GM10266 (cell line): ENCODE data around the gene ASPDH.

ENCODE experiments used
- DNase-seq: peaks from one replicate; pipeline ENCODE4 v3.0.0; 2012; ENCODE audit errors: extremely low spot score
- CTCF ChIP-seq: IDR thresholded peaks from 2 replicates; pipeline ENCODE4 v1.5.1; 2012; ENCODE audit warnings: mild to moderate bottlenecking, low read depth; ENCODE audit not compliant: control insufficient read depth, insufficient read depth; ENCODE audit errors: missing control alignments

The ASPDH gene

GRCh38 chr19:50518091-50519005 is 4.6 kb upstream of the ASPDH start:
- no peak for DNase-seq
- no peak for TF ChIP-seq CTCF

GRCh38 chr19:50517704-50518075 is 4.0 kb upstream of the ASPDH start:
- no peak for TF ChIP-seq CTCF
- DNase-seq, result no peak

GRCh38 chr19:50516964-50517703 is 3.4 kb upstream of the ASPDH start:
- DNase-seq, result peak; percentile 56
- TF ChIP-seq CTCF, result no peak

GRCh38 chr19:50516456-50516855 is 2.7 kb upstream of the ASPDH start:
- no peak for TF ChIP-seq CTCF
- DNase-seq, result no peak

GRCh38 chr19:50515168-50515561 is 1.5 kb upstream of the ASPDH start:
- no peak for DNase-seq
- TF ChIP-seq CTCF, result no peak

- no peak for TF ChIP-seq CTCF
- DNase-seq, result no peak
These were observed 844 bp upstream of the ASPDH start for GRCh38 chr19:50514346-50515167.
